ENCODE data around the gene FGF18. TPM values are rescaled to one million over a fixed set of nuclear protein-coding genes. Genes with fewer than 3 reads are reported as not detected.

Gene FGF18
- total RNA-seq, 1 experiment from 2014 or later = 1.7 TPM

DNA sequence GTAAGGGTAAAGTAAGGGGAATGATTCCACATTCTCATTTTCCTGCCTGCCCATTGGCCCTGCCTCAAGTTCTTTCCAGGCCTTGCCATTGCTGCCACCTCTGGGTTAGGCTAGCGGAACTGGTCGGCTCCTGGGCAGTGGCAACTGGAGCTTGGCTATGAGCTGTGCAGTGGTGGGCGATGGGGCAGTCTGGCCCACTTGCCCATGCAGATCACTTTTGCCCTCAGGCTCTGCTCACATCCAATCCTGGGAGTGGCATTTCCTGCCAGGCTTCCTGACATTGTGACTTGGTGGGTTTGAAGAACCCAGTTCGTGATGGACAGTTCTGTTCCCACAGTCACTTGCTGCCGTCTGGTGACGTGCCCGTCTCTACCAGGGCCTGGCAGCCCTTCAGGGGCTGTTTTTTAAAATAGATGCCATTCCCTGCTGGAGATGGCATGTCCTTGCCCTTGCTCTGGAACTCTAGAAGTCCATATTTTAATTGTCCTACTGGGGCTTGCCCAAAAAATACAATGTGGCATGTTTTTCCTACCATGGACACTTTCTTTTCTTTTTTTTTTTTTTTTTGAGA, 86.1 kb downstream of the FGF18 start:
- ATAC-seq (no peak), DNase-seq (ENCODE audit: low read depth, low spot score) (no peak)
- no peak for TF ChIP-seq POLR2AphosphoS5 (IDR thresholded peaks at IDR 0.05; ENCODE audit: low read depth, low read length)
- no peak for TF ChIP-seq SIN3A (IDR thresholded peaks at IDR 0.05; ENCODE audit: borderline replicate concordance, insufficient read depth, low read depth, low read length)
- TF ChIP-seq, protein P1, sequence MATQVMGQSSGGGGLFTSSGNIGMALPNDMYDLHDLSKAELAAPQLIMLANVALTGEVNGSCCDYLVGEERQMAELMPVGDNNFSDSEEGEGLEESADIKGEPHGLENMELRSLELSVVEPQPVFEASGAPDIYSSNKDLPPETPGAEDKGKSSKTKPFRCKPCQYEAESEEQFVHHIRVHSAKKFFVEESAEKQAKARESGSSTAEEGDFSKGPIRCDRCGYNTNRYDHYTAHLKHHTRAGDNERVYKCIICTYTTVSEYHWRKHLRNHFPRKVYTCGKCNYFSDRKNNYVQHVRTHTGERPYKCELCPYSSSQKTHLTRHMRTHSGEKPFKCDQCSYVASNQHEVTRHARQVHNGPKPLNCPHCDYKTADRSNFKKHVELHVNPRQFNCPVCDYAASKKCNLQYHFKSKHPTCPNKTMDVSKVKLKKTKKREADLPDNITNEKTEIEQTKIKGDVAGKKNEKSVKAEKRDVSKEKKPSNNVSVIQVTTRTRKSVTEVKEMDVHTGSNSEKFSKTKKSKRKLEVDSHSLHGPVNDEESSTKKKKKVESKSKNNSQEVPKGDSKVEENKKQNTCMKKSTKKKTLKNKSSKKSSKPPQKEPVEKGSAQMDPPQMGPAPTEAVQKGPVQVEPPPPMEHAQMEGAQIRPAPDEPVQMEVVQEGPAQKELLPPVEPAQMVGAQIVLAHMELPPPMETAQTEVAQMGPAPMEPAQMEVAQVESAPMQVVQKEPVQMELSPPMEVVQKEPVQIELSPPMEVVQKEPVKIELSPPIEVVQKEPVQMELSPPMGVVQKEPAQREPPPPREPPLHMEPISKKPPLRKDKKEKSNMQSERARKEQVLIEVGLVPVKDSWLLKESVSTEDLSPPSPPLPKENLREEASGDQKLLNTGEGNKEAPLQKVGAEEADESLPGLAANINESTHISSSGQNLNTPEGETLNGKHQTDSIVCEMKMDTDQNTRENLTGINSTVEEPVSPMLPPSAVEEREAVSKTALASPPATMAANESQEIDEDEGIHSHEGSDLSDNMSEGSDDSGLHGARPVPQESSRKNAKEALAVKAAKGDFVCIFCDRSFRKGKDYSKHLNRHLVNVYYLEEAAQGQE (IDR thresholded peaks at IDR 0.05; ENCODE audit: insufficient read depth in 1 of 2, low read depth in 2 of 2, low read length in 1 of 2) = no peak
- TF ChIP-seq, protein P2, sequence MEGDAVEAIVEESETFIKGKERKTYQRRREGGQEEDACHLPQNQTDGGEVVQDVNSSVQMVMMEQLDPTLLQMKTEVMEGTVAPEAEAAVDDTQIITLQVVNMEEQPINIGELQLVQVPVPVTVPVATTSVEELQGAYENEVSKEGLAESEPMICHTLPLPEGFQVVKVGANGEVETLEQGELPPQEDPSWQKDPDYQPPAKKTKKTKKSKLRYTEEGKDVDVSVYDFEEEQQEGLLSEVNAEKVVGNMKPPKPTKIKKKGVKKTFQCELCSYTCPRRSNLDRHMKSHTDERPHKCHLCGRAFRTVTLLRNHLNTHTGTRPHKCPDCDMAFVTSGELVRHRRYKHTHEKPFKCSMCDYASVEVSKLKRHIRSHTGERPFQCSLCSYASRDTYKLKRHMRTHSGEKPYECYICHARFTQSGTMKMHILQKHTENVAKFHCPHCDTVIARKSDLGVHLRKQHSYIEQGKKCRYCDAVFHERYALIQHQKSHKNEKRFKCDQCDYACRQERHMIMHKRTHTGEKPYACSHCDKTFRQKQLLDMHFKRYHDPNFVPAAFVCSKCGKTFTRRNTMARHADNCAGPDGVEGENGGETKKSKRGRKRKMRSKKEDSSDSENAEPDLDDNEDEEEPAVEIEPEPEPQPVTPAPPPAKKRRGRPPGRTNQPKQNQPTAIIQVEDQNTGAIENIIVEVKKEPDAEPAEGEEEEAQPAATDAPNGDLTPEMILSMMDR (IDR thresholded peaks at IDR 0.05) = no peak
- no peak for TF ChIP-seq TCF7L2 (IDR thresholded peaks at IDR 0.05; ENCODE audit: low read depth, low read length)
- H3K27me3 ChIP-seq (ENCODE audit: control insufficient read depth, insufficient read depth, low read length) = no peaks in the 10 kb centered on the region; the same call in 1 of the 2 replicates
- CTCF ChIA-PET = no interaction called here
- POLR2A ChIA-PET = no interaction called here
- no peaks in the 10 kb centered on the region for H3K36me3 ChIP-seq (ENCODE audit: control insufficient read depth, insufficient read depth, low read length)
- no peak overlapping the region for H3K27ac ChIP-seq (ENCODE audit: low read length)
- in situ Hi-C loops (cut with HindIII; ENCODE audit: low pct_unique_long_range_greater_than_20kb, low sequenced_read_pairs) (no loop called here), intact Hi-C loops (cut with micrococcal nuclease; ENCODE audit: unreplicated experiment) (no loop called here)
- BruUV-seq (replicated peaks) = no TSS peak
- no peak overlapping the region for H3K4me3 ChIP-seq (ENCODE audit: low read depth in 2 of 2, low read length in 2 of 2)
- no peaks in the 10 kb centered on the region for H3K9me3 ChIP-seq (ENCODE audit: control insufficient read depth, insufficient read depth, low read depth, low read length)
- no peaks in the 10 kb centered on the region for H3K4me1 ChIP-seq (ENCODE audit: control insufficient read depth, insufficient read depth, low read length)

DNA sequence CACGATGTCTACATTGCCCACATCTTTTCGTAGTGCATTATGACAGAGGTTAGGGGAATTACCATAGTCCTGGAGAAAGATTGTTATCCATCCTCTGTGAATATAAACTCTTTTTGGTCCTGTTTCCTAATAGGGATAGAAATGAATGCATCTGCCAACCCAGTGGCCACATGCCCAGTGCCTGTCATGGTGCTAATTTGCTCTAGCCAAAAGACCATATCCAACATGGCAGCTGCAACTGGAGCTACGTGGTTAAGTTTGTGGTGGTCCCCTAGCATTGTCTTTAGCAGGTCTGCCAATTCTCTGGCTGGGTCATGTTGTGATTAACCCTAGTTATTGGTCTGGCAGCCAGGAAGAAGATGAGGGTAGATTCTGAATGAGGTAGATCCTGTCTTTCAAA, 87.5 kb downstream of the FGF18 start:
- ATAC-seq (no peak), DNase-seq (ENCODE audit: low read depth, low spot score) (no peak)
- TF ChIP-seq SIN3A (IDR thresholded peaks at IDR 0.05; ENCODE audit: borderline replicate concordance, insufficient read depth, low read depth, low read length) (no peak), TCF7L2 (IDR thresholded peaks at IDR 0.05; ENCODE audit: low read depth, low read length) (no peak)
- TF ChIP-seq, protein P2 (IDR thresholded peaks at IDR 0.05) = no peak
- ChIA-PET POLR2A (no interaction called here), CTCF (no interaction called here)
- intact Hi-C loops (cut with micrococcal nuclease; ENCODE audit: unreplicated experiment) = no loop called here
- Histone ChIP-seq H3K4me1 (ENCODE audit: control insufficient read depth, insufficient read depth, low read length) (no peaks in the 10 kb centered on the region), H3K36me3 (ENCODE audit: control insufficient read depth, insufficient read depth, low read length) (no peaks in the 10 kb centered on the region), H3K4me3 (ENCODE audit: low read depth in 2 of 2, low read length in 2 of 2) (no peak overlapping the region), H3K9me3 (ENCODE audit: control insufficient read depth, insufficient read depth, low read depth, low read length) (no peaks in the 10 kb centered on the region), H3K27ac (ENCODE audit: low read length) (no peak overlapping the region), H3K27me3 (ENCODE audit: control insufficient read depth, insufficient read depth, low read length) (no peaks in the 10 kb centered on the region; the same call in 1 of the 2 replicates)
- no TSS peak for BruUV-seq (replicated peaks)
- in situ Hi-C loops (cut with HindIII; ENCODE audit: low pct_unique_long_range_greater_than_20kb, low sequenced_read_pairs) = no loop called here

Small RNA genes lying within 50 kb of the gene (microRNA-seq; reads per million reads assigned to microRNA genes)
- 2.2 reads per million for gene MIR3912 (ENCODE audit: unreplicated experiment)

Other genes starting within 250 kb of the FGF18 start
- not detected for gene TLX3, start 110.4 kb upstream of the FGF18 start, total RNA-seq (2021; ENCODE audit: unreplicated experiment)
- gene NPM1, start 31.8 kb upstream of the FGF18 start, total RNA-seq (2021; ENCODE audit: unreplicated experiment) = 1,864 TPM

Data from Panc1 (cell line).